RWPE2 (cell line): ENCODE measurements around the gene CLP1.

Experiments used
- ATAC-seq: fragments of 200-7000 bp; cut with Tn5 transposase; 3 replicates; pipeline ENCODE4 v1.9.1; 2021; ENCODE audit warnings: low read depth
- DNase-seq: peaks from one replicate; pipeline ENCODE4 v3.0.0-alpha.2; 2020; ENCODE audit warnings: low spot score
- H3K27ac ChIP-seq: fragments of 450-650 bp; 2 replicates; pipeline ENCODE4 v1.5.1; 2017; ENCODE audit warnings: mild to moderate bottlenecking; ENCODE audit not compliant: poor library complexity, severe bottlenecking
- H3K27me3 ChIP-seq: fragments of 250-450 bp; sonication (Bioruptor Pico); 2 replicates; pipeline ENCODE4 v1.5.1; 2021; ENCODE audit warnings: mild to moderate bottlenecking, moderate library complexity; ENCODE audit not compliant: insufficient read depth, poor library complexity, severe bottlenecking
- H3K36me3 ChIP-seq: fragments of 250-450 bp; sonication (Bioruptor Pico); 2 replicates; pipeline ENCODE4 v1.5.1; 2020; ENCODE audit warnings: low read depth, mild to moderate bottlenecking, moderate library complexity
- H3K4me1 ChIP-seq: fragments of 250-450 bp; sonication (Bioruptor Pico); 2 replicates; pipeline ENCODE4 v1.5.1; 2021; ENCODE audit warnings: mild to moderate bottlenecking, moderate library complexity; ENCODE audit not compliant: insufficient read depth, poor library complexity, severe bottlenecking
- H3K4me3 ChIP-seq: fragments of 250-450 bp; sonication (Bioruptor Pico); 2 replicates; pipeline ENCODE4 v1.5.1; 2021; ENCODE audit warnings: mild to moderate bottlenecking, moderate library complexity; ENCODE audit not compliant: severe bottlenecking
- H3K9me3 ChIP-seq: fragments of 250-450 bp; sonication (Bioruptor Pico); 2 replicates; pipeline ENCODE4 v1.5.1; 2021; ENCODE audit warnings: mild to moderate bottlenecking, moderate library complexity; ENCODE audit not compliant: severe bottlenecking
- TF ChIP-seq, protein P1 (sequence below): fragments of 450-650 bp; IDR thresholded peaks from one replicate; pipeline ENCODE4 v1.5.1; 2017; ENCODE audit warnings: mild to moderate bottlenecking, moderate library complexity; ENCODE audit not compliant: poor library complexity, severe bottlenecking

The CLP1 gene

DNA sequence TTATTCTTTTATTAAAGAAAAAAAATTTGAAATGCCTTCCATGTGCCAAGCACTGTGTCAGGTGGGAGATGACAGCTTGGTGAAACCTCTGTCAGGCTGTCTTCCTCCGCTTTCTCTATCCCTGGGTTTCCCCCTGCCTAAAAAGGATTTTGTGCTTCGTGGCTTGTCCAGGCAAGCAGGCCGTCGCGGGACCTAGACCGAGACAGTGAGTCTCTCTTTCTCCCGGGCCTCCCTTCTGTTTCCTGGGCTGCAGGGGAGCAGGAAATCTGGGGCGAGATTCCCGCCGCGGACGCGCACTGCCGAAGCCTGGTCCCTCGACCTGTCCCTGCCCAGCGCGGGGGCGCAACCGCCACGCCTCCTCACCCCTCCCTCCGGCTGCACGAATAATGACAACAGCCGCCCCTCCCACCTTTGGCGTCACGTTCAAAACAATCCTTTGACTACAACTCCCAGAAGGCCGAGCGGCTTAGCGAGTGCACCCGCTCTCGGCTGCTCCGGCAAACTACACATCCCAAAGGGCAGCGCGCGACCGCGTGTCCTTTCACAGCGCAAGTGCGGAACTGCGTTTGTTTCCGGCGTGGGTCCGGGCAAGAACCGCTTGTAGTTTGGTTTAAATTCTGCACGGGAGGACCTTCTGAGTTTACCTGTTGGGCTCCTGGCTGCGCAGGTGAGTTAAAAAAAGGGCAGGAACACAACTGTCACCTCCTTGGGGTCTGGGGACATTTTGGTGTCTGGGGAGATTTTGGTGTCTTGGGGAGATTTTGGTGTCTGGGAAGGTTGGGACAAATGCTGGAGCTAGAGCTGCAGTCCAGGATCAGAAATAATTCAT, at the start of gene CLP1:
Gene CLP1 (plus strand): TSS at position 569 of the 829 bp plus-strand sequence. CDS start 1,715 bp downstream, outside the sequence.
- Histone ChIP-seq H3K4me1 (peaks cover 4% of the 10 kb centered on the region), H3K27ac (peak within 1 kb of the TSS; percentile 32), H3K4me3 (peak within 1 kb of the TSS; percentile 65), H3K36me3 (peaks cover 36% of the 10 kb centered on the region), H3K27me3 (no peaks in the 10 kb centered on the region), H3K9me3 (no peaks in the 10 kb centered on the region)
- peak; percentile 98 for ATAC-seq
- DNase-seq: peak; percentile 98
- TF ChIP-seq, protein P1, sequence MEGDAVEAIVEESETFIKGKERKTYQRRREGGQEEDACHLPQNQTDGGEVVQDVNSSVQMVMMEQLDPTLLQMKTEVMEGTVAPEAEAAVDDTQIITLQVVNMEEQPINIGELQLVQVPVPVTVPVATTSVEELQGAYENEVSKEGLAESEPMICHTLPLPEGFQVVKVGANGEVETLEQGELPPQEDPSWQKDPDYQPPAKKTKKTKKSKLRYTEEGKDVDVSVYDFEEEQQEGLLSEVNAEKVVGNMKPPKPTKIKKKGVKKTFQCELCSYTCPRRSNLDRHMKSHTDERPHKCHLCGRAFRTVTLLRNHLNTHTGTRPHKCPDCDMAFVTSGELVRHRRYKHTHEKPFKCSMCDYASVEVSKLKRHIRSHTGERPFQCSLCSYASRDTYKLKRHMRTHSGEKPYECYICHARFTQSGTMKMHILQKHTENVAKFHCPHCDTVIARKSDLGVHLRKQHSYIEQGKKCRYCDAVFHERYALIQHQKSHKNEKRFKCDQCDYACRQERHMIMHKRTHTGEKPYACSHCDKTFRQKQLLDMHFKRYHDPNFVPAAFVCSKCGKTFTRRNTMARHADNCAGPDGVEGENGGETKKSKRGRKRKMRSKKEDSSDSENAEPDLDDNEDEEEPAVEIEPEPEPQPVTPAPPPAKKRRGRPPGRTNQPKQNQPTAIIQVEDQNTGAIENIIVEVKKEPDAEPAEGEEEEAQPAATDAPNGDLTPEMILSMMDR: no peak

DNA sequence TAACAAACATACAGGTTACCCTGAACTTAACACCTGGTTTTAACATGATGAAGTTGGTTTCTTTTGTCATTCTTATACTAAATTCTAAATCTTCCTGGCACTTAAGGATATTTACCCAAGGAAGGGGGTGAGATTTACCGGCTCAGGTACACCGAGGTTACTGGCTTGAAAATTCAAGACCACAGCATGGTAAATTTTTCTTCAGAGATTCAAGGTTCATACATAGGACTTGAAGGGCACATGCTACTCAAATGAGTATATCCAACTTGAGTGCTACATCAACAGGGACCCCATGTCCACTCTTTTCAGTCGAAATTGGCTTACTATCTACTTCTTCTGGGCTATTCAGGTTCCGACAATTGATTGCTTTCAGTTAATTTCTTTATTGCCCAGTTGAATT, 47.4 kb upstream of the CLP1 start:
- ATAC-seq (no peak), DNase-seq (no peak)
- Histone ChIP-seq H3K9me3 (no peaks in the 10 kb centered on the region), H3K27me3 (peaks cover 5% of the 10 kb centered on the region), H3K36me3 (no peaks in the 10 kb centered on the region), H3K4me1 (no peaks in the 10 kb centered on the region), H3K27ac (no peak overlapping the region), H3K4me3 (no peak overlapping the region)
- TF ChIP-seq, protein P1: no peak

DNA sequence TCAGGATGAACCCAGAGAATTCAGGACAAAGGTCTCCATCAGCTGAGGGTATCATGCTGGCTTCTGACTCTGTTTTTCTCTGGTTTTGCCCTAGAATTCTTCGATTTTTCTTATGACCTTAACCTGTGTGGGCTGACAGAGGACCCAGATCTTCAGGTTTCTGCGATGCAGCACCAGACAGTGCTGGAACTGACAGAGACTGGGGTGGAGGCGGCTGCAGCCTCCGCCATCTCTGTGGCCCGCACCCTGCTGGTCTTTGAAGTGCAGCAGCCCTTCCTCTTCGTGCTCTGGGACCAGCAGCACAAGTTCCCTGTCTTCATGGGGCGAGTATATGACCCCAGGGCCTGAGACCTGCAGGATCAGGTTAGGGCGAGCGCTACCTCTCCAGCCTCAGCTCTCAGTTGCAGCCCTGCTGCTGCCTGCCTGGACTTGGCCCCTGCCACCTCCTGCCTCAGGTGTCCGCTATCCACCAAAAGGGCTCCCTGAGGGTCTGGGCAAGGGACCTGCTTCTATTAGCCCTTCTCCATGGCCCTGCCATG, 43.3 kb upstream of the CLP1 start:
- no peak for ATAC-seq
- Histone ChIP-seq H3K4me1 (peaks cover 3% of the 10 kb centered on the region), H3K27ac (no peak overlapping the region), H3K27me3 (no peaks in the 10 kb centered on the region), H3K4me3 (no peak overlapping the region), H3K9me3 (no peaks in the 10 kb centered on the region), H3K36me3 (no peaks in the 10 kb centered on the region)
- TF ChIP-seq, protein P1: no peak
- no peak for DNase-seq

DNA sequence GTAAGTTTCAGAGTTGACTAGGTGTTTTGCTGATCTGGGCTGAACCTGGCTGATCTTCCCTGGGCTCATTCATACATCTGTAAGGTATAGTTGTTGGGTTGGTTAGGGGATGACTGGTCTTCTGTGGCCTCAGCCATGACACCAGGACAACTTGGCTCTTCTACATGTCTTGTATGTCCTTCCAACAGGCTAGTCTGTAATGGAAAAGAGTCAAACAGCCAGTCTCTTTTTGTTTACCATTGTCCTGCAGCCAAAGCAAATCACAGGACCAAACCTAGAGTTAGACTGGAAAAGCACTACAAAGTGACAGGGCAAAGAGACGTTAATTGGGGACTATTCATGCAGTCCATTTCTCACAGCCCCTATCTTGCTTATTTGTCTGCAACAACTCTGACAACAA, 42.3 kb upstream of the CLP1 start:
- Histone ChIP-seq H3K4me1 (peaks cover 3% of the 10 kb centered on the region), H3K27ac (no peak overlapping the region), H3K36me3 (no peaks in the 10 kb centered on the region), H3K27me3 (no peaks in the 10 kb centered on the region), H3K4me3 (no peak overlapping the region), H3K9me3 (no peaks in the 10 kb centered on the region)
- DNase-seq (no peak), ATAC-seq (no peak)
- TF ChIP-seq, protein P1: no peak

GRCh38 chr11:57616595-57616994, 41.0 kb upstream of the CLP1 start:
- H3K9me3 ChIP-seq: no peaks in the 10 kb centered on the region
- no peak overlapping the region for H3K27ac ChIP-seq
- no peaks in the 10 kb centered on the region for H3K27me3 ChIP-seq
- DNase-seq (no peak), ATAC-seq (no peak)
- TF ChIP-seq, protein P1: no peak
- H3K4me3 ChIP-seq: no peak overlapping the region
- no peaks in the 10 kb centered on the region for H3K36me3 ChIP-seq
- H3K4me1 ChIP-seq: peaks cover 3% of the 10 kb centered on the region
